Stimulated activated CD4-positive, alpha-beta T cell treated with anti-CD3 and anti-CD28 coated beads, Interleukin-2, amount 100 ng/mL, for 48 hours (primary cell): ENCODE data around the gene LAMC2.
"Not testable (repeated sequence)": the region's sequence is repeated elsewhere in the genome, so short reads cannot be mapped to it uniquely, and the experiment has no call there.

ENCODE experiments used
- DNase-seq, 2 donors: peaks; one replicate each; pipeline ENCODE4 v3.0.0-alpha.2; 2020

The LAMC2 gene

GRCh38 chr1:183270541-183271141, 84.6 kb downstream of the LAMC2 start:
- DNase-seq: no peak

DNA sequence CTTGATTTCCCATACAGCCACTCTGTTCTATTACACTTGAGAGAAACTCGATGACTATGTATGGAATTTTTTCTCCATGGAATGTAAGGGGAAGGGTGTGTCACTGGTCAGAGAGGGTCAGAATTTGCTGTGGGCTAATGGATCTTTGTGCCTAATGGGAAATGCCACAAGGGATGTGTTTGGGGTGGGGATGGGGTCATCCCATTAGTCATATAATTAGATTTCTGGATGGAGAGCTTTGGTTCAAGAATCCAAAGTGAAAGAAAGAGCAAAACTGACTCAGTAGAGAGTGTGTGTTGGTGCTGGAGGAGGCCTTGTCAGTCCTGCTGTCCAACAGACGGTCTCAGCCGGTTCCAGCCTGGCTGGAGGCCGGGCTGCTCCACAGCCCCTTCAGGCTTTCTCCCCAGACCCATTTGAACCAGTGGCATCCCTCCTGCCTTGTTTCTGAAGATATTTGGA, 86.4 kb downstream of the LAMC2 start:
- DNase-seq: no peak

- no peak for DNase-seq
These were observed 87.2 kb downstream of the LAMC2 start for GRCh38 chr1:183273300-183273699.

DNA sequence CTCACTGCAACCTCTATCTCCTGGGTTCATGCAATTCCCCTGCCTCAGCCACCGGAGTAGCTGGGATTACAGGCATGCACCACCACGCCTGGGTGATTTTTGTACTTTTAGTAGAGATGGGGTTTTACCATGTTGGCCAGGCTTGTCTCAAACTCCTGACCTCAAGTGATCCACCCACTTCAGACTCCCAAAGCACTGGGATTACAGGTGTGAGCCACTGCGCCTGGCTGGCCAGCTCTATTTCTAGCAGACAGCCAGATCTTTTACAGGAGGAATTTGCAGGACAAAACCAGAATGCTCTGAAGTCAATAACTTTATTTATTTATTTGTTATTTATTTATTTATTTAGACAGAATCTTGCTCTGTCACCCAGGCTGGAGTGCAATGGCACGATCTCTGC, 87.9 kb downstream of the LAMC2 start:
- not testable (repeated sequence) for DNase-seq

DNA sequence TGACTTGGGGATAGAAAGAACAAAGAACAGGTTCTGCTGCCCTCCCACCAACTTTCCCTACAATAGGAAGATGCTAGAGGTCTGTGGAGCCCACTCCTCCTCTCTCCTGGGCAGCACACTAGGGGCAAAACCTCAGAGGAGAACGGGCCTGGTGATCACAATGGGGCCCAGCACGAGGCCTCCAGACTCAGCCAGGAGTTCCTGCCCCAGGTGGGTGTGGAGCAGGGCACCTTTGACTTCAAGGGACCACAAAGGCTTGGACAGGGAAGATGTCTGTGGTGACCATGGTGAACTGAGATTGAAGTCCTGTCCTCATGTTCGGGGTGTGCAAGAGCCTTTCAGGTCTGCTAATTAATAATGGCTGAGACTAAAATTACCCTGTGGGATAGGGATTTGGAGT, 88.8 kb downstream of the LAMC2 start:
- no peak for DNase-seq

DNA sequence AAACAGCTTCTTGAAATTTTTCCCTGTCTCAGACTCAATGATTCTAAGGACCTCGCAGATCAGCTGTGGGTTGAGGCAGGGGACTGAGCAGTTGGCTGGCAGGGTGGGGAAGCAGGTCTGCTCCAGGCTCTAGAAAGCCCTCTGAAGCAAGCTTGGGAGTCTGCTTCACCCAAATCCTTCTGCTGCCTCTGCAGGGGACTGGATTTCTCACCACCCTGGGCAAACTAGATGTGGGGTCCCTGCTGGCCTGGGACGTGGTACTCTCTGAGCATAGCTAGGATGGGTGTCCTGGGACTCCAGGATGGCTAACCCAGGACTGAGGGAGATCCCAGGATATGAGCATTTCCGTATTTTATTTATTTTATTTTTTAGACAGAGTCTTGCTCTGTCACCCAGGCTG, 89.3 kb downstream of the LAMC2 start:
- DNase-seq: no peak

DNA sequence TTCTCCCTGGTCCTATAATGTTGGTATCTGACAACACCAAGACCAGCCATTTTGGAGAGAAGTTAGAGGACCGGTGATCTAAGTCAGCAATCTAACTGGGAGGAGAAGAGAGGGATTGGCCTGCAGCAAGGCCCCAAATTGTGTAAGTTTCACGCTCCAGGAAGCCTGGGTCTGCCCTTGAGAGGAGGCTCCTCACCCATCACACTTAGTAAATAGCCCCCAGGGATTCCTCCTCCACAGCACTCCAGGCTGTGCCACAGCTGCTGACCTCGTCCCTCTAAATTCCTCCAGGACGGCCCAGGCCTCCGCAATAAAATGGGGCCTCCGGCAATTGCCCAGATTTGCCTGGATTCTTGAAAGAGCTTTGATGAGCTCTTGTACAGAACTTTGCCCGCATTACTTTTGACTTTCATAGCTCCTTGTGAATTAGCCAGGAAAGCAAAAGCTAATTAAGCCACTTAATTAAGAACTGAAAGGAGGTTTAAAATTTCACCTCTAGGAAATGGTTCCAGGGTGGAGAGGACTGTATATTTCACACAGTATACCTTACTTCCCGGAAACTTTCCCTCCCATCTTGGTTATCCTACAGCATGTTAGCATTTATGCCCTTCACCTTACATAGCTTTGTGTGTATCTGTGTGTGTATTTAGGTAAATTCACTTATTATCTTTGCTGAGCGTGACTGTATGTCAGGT, 90.5 kb downstream of the LAMC2 start:
- no peak for DNase-seq

GRCh38 chr1:183277821-183278738, 92.0 kb downstream of the LAMC2 start:
- DNase-seq: no peak

DNA sequence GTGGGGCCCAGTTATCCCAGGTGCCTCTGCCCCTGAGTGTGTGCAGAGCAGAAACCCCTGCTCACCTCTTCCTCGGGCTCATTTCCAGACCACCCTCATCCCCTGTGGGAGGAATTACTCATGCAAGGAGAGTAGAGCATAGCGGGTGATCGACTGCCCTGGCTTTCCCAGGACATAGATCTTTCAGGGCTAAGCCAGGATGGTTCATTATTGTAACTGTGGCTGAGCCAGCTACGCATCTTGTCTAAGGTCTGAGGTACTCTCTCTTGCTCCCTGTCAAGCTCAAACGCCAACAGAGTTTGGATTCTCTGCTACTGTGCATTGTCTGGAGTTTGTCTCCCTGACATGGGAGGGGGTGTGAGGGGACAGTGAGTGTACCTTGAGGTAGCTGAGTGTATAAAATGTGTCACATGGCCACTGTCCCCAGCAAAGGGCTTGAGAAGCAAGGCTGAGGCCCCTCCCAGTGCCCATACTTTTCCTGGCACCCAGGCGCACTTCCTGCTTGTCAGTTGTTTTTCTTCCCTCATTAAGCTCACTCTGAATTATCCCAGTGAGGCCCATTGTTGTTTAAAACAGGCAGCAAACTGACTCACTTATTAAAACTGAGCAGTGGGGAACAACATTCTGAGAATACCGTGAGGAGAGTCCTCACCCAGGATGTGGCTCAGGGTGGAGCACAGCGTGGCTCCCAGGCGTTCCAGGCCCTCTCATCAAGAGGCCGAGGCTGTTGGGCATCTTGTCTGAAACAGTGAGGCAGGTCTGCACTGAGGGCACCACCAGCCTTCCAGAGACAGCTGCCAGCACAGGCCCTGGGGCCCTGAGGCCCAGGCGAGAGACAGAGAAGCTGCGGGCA, 92.9 kb downstream of the LAMC2 start:
- DNase-seq: no peak

- no peak for DNase-seq
These were observed 93.8 kb downstream of the LAMC2 start for GRCh38 chr1:183279835-183280234.

GRCh38 chr1:183281039-183281438, 95.0 kb downstream of the LAMC2 start:
- DNase-seq: no peak

DNA sequence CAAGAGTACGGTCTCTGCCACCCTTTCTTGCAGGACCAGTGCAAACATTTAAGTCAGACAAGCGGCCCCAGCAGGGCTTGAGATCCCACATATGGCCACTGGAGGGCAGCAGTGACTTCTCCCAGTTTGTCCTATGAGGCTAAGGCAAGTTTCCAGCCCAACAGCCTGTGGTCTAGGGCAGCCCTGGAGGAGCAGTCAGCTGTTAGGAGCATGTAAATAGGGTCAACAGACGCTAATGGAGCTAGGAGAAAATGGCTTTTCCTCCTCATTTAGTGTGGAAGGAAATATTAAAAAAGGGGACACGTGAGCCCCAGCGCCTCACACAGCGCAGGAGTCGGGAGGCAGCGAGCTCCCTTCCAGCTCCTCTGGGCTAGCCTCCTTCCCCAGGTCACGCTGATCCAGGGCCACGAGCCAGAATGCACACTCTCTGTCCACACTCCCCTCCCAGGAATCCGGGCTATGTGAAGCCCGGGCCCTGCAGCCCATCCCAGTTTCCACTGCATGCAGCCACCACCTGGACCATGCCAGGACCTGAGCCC, 95.6 kb downstream of the LAMC2 start:
- DNase-seq: peak; percentile 74 to 75

- no peak for DNase-seq
These were observed 96.2 kb downstream of the LAMC2 start for GRCh38 chr1:183282101-183282855.

DNA sequence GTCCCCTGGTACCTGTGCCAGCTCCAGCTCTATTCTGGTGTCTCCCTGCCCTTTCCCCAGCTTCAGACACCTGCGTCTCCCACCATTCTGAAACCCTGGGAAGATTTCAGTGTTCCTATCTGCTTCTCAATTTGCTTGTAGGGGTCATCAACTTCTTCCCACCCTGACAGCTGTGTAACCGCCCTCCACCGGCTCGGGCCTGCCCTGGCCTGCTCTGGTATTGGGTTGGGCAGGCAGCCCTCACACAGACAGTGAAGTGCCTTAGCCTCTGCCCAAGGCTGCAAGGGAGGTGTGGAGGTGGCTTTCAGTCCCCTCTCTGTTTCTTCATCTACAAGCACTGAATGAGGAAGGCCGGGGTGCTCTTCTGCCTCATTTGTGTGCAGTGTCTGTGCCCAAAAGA, 97.2 kb downstream of the LAMC2 start:
- DNase-seq: no peak

- no peak for DNase-seq
These were observed 98.0 kb downstream of the LAMC2 start for GRCh38 chr1:183284086-183284485.

GRCh38 chr1:183285256-183285655, 99.2 kb downstream of the LAMC2 start:
- no peak for DNase-seq

- DNase-seq: no peak
These were observed 99.7 kb downstream of the LAMC2 start for GRCh38 chr1:183285746-183286145.

DNA sequence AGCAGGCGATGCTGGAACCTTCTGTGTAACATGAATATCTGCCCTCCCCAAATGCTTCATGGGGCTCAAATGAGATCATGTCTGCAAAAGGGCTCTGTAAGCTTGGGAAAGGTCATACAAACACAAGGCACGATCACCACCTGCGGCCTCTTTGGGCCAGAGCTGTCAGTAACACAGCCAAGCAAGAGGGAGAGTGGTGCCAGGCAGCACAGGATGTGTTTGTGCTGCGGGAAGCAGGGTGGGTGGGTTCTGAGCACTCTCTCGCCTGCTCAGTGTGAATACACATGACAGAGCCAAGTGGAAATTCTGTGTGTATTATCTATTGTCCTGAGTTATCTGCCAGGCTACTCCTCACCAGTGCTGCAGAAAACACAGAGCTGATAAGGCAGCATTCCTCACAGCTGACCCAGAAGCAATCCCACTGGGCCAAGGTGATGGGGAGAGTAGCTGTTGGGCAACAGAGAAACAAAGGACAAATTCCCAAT, 101.2 kb downstream of the LAMC2 start:
- no peak for DNase-seq

DNA sequence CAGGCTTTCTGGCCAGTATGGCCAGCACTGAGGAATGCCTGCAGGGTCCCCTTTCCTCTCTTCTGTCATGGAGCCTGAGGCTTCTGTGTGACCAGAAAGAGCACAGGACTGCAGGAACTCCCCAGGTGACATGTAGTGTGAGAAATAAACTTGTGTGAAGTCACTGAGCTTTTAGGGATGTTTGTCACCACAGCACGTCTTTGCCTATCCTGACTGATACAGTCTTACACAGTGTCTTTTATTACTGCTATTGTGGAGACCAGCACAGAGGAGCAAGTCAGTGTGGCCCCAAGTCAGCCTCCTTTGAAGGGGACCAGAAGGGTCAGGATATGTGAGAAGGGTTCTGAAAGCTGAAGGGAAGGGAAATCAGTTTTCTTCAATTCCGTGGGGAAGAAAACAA, 102.5 kb downstream of the LAMC2 start:
- DNase-seq: no peak

- no peak for DNase-seq
These were observed 103.0 kb downstream of the LAMC2 start for GRCh38 chr1:183289051-183289496.

- DNase-seq: no peak
These were observed 104.6 kb downstream of the LAMC2 start for GRCh38 chr1:183290628-183291027.
